HCT116 (cell line): Measurements from ENCODE around the gene LNPEP. TPM values are rescaled to one million over a fixed set of nuclear protein-coding genes. Genes with fewer than 3 reads are reported as not detected.

ENCODE experiments used
- ATAC-seq: fragments of 200-7000 bp; cut with Tn5 transposase; 2 replicates; pipeline ENCODE4 v1.9.1; 2020; ENCODE audit warnings: mild to moderate bottlenecking, moderate library complexity
- BruUV-seq: library from RNA; stranded (reverse); fragments of 400-500 nt; replicated peaks from 2 replicates; lab custom pipeline; 2021; lab: Mats Ljungman, UMichigan
- CTCF ChIA-PET: fragments of 300-600 bp; sonication (Branson Sonifier 250); formaldehyde crosslinking; loops from one replicate; lab custom pipeline; 2021; ENCODE audit warnings: antibody characterized with exemption; lab: Charles Lee
- POLR2A ChIA-PET: fragments of 300-600, 350-600 bp; sonication (Branson Sonifier 250); formaldehyde crosslinking; loops from one replicate; lab custom pipeline; 2021; ENCODE audit warnings: antibody characterized with exemption; lab: Charles Lee
- RAD21 ChIA-PET, 2 experiments: fragments of 300-600 bp; sonication (Branson Sonifier 250); formaldehyde crosslinking; loops; one replicate each; lab custom pipeline; 2023; ENCODE audit warnings: low total read pairs in 2 of 2; ENCODE audit not compliant: uncharacterized antibody in 2 of 2, unreplicated experiment in 2 of 2, low non-redundant PET in 1 of 2; lab: Charles Lee
- DNase-seq: peaks from one replicate; pipeline ENCODE4 v3.0.0-alpha.2; 2010; ENCODE audit warnings: low read depth, low spot score
- H2AFZ ChIP-seq: fragments of 200-600 bp; shearing (Covaris generic), sonication (generic); 2 replicates; pipeline ENCODE4 v1.6.1; 2017; ENCODE audit warnings: low read depth, mixed run types, mixed read lengths, antibody characterized with exemption, low read length; ENCODE audit not compliant: poor library complexity, severe bottlenecking
- H3K27ac ChIP-seq: 2 replicates; pipeline ENCODE4 v1.5.1; 2012; ENCODE audit warnings: low read depth, low read length
- H3K27me3 ChIP-seq: fragments of 200-600 bp; sonication (generic); 2 replicates; pipeline ENCODE4 v1.6.1; 2016; ENCODE audit warnings: mixed run types, low read length, mixed read lengths; ENCODE audit not compliant: insufficient read depth
- H3K36me3 ChIP-seq, 2 experiments: fragments of 200-500 bp in 1 of 2; fragments of 200-600 bp in 1 of 2; sonication (Bioruptor generic) in 1 of 2; sonication (generic) in 1 of 2; 2 replicates each; pipeline versions ENCODE4 v1.5.1 to v1.6.1; 2014 to 2016; ENCODE audit warnings: low read length in 2 of 2, inconsistent platforms in 1 of 2, mixed read lengths in 1 of 2, mixed run types in 1 of 2; ENCODE audit not compliant: insufficient read depth in 2 of 2, control insufficient read depth in 1 of 2
- H3K4me1 ChIP-seq, 2 experiments: fragments of 200-600 bp in 1 of 2; sonication (generic) in 1 of 2; 2 replicates each; pipeline versions ENCODE4 v1.5.1 to v1.6.1; 2012 to 2017; ENCODE audit warnings: low read length in 2 of 2, inconsistent platforms in 1 of 2, mild to moderate bottlenecking in 1 of 2, mixed read lengths in 1 of 2, mixed run types in 1 of 2, moderate library complexity in 1 of 2; ENCODE audit not compliant: insufficient read depth in 2 of 2, control insufficient read depth in 1 of 2
- H3K4me2 ChIP-seq: fragments of 200-600 bp; sonication (generic); 2 replicates; pipeline ENCODE4 v1.6.1; 2017; ENCODE audit warnings: mixed run types, low read length, mixed read lengths
- H3K4me3 ChIP-seq, 2 experiments: fragments of 200-600 bp in 1 of 2; sonication (generic) in 1 of 2; replicated peaks in 1 of 2; 2 replicates each; pipeline ENCODE4 v1.5.1; 2011 to 2016; ENCODE audit warnings: low read length in 2 of 2, control low read depth in 1 of 2, low read depth in 1 of 2, mild to moderate bottlenecking in 1 of 2, mixed read lengths in 1 of 2, mixed run types in 1 of 2
- H3K79me2 ChIP-seq: fragments of 200-600 bp; sonication (generic); 2 replicates; pipeline ENCODE4 v1.6.1; 2017; ENCODE audit warnings: mild to moderate bottlenecking, mixed run types, low read length, moderate library complexity, mixed read lengths; ENCODE audit not compliant: insufficient read depth
- H3K9ac ChIP-seq: fragments of 200-600 bp; sonication (generic); 2 replicates; pipeline ENCODE4 v1.6.1; 2016; ENCODE audit warnings: low read length, mixed read lengths
- H3K9me2 ChIP-seq: fragments of 200-600 bp; sonication (generic), shearing (Covaris generic); 2 replicates; pipeline ENCODE4 v1.6.1; 2017; ENCODE audit warnings: mixed run types, mild to moderate bottlenecking, moderate library complexity; ENCODE audit not compliant: insufficient read depth
- H3K9me3 ChIP-seq, 2 experiments: fragments of 200-500 bp in 1 of 2; fragments of 200-600 bp in 1 of 2; sonication (Bioruptor generic) in 1 of 2; sonication (generic) in 1 of 2; 2 replicates each; pipeline ENCODE4 v1.6.1; 2014 to 2017; ENCODE audit warnings: low read length in 2 of 2, mixed read lengths in 2 of 2, inconsistent platforms in 1 of 2, low read depth in 1 of 2, mild to moderate bottlenecking in 1 of 2, mixed run types in 1 of 2, moderate library complexity in 1 of 2; ENCODE audit not compliant: control insufficient read depth in 1 of 2, insufficient read depth in 1 of 2
- H4K20me1 ChIP-seq: fragments of 200-600 bp; sonication (generic), shearing (Covaris generic); 2 replicates; pipeline ENCODE4 v1.6.1; 2017; ENCODE audit warnings: mixed run types, mild to moderate bottlenecking, moderate library complexity; ENCODE audit not compliant: insufficient read depth
- CEBPB ChIP-seq: IDR thresholded peaks from 2 replicates; pipeline ENCODE4 v1.6.1; 2012; ENCODE audit warnings: low read depth
- EZH2 ChIP-seq: fragments of 200-600 bp; sonication (generic); IDR thresholded peaks from 2 replicates; pipeline ENCODE4 v1.6.1; 2017; ENCODE audit warnings: antibody characterized with exemption, mixed run types
- EZH2phosphoT487 ChIP-seq: fragments of 200-600 bp; IDR thresholded peaks from 2 replicates; pipeline ENCODE4 v1.6.1; 2018; ENCODE audit warnings: antibody characterized with exemption, borderline replicate concordance
- FOSL1 ChIP-seq: IDR thresholded peaks from 2 replicates; pipeline ENCODE4 v1.6.1; 2012; ENCODE audit warnings: low read depth
- MAX ChIP-seq: IDR thresholded peaks from 2 replicates; pipeline ENCODE4 v1.6.1; 2012
- POLR2A ChIP-seq: IDR thresholded peaks from 2 replicates; pipeline ENCODE4 v1.7.0; 2011; ENCODE audit warnings: borderline replicate concordance; ENCODE audit not compliant: insufficient read depth, insufficient read length; ENCODE audit errors: extremely low read depth
- REST ChIP-seq: IDR thresholded peaks from 2 replicates; pipeline ENCODE4 v1.6.1; 2012; ENCODE audit warnings: low read depth
- SP1 ChIP-seq: IDR thresholded peaks from 2 replicates; pipeline ENCODE4 v1.6.1; 2012; ENCODE audit warnings: low read depth
- SRF ChIP-seq: IDR thresholded peaks from 2 replicates; pipeline ENCODE4 v1.6.1; 2012; ENCODE audit warnings: low read depth
- TCF7L2 ChIP-seq: IDR thresholded peaks from 2 replicates; pipeline ENCODE4 v1.7.0; 2011; ENCODE audit warnings: borderline replicate concordance, inconsistent platforms; ENCODE audit not compliant: insufficient read depth, insufficient read length; ENCODE audit errors: extremely low read depth
- YY1 ChIP-seq: IDR thresholded peaks from 2 replicates; pipeline ENCODE4 v1.6.1; 2011; ENCODE audit warnings: low read length, low read depth, moderate library complexity, mild to moderate bottlenecking; ENCODE audit not compliant: insufficient replicate concordance; ENCODE audit errors: extremely low read depth
- ZFX ChIP-seq: fragments of 450-650 bp; IDR thresholded peaks from 2 replicates; pipeline ENCODE4 v1.6.1; 2017
- intact Hi-C: fragments of 100-400 bp; cut with micrococcal nuclease; formaldehyde crosslinking; loops from 2 replicates; pipeline ENCODE4 v1.10.0; 2022
- total RNA-seq: library from RNA; stranded (reverse); gene quantifications from one replicate; pipeline ENCODE4 v1.2.1, GENCODE V29; 2021; ENCODE audit not compliant: unreplicated experiment
- TF ChIP-seq, protein P1 (sequence below): IDR thresholded peaks from 2 replicates; pipeline ENCODE4 v1.6.1; 2012
- TF ChIP-seq, protein P2 (sequence below), 3 experiments: fragments of 200-600 bp in 1 of 3; sonication (generic) in 1 of 3; IDR thresholded peaks in 2 of 3; conservative IDR thresholded peaks in 1 of 3; 2 replicates each; pipeline ENCODE4 v1.5.1; 2012 to 2017; ENCODE audit warnings: low read depth in 2 of 3, low read length in 2 of 3, antibody characterized with exemption in 1 of 3, borderline replicate concordance in 1 of 3, control low read depth in 1 of 3, mild to moderate bottlenecking in 1 of 3, mixed read lengths in 1 of 3, mixed run types in 1 of 3, moderate library complexity in 1 of 3; ENCODE audit not compliant: insufficient read depth in 1 of 3
- TF ChIP-seq, protein P3 (sequence below): IDR thresholded peaks from 2 replicates; pipeline ENCODE4 v1.6.1; 2011; ENCODE audit warnings: mild to moderate bottlenecking, low read length, moderate library complexity; ENCODE audit not compliant: insufficient replicate concordance; ENCODE audit errors: extremely low read depth

Gene LNPEP
- total RNA-seq, 1 experiment from 2014 or later: 14.9 TPM

DNA sequence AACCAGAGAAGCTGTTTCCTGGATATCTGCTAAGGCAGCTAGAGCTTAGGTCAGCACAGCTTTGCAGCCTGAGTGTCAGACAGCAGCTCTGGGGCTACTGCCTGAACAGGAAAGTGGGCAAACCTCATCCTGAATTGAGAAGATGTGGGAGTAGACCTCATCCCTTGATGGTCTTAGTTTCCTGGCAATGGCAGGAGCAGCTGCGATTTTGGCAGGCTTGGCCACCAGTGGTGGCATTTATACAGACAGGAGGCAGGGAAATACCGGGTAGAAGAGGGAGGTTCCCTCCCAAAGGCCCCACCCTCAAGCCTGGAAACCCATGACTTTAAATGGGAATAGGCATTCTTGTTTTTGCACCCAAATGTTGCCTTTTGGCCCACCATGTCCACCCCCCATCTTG lies 136.8 kb downstream of the LNPEP start:
- intact Hi-C loops: no loop called here
- no TSS peak for BruUV-seq
- CTCF ChIA-PET: no interaction called here

More for the DNA sequence above, 136.8 kb downstream of the LNPEP start:
- no peak for DNase-seq
- Histone ChIP-seq H3K36me3 (no peaks in the 10 kb centered on the region), H3K4me2 (no peak overlapping the region), H3K79me2 (no peaks in the 10 kb centered on the region), H2AFZ (no peak overlapping the region), H3K9ac (no peak overlapping the region), H3K4me1 (no peaks in the 10 kb centered on the region), H3K9me3 (no peaks in the 10 kb centered on the region), H4K20me1 (no peaks in the 10 kb centered on the region), H3K9me2 (no peaks in the 10 kb centered on the region), H3K27ac (no peak overlapping the region), H3K27me3 (no peaks in the 10 kb centered on the region)
- ChIA-PET POLR2A (no interaction called here), RAD21 (no interaction called here)
- no peak for ATAC-seq
- no peak for TF ChIP-seq POLR2A
- TF ChIP-seq ZFX: no peak
- TF ChIP-seq EZH2: no peak
- TF ChIP-seq, protein P1, sequence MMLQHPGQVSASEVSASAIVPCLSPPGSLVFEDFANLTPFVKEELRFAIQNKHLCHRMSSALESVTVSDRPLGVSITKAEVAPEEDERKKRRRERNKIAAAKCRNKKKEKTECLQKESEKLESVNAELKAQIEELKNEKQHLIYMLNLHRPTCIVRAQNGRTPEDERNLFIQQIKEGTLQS: no peak
- TF ChIP-seq, protein P2, sequence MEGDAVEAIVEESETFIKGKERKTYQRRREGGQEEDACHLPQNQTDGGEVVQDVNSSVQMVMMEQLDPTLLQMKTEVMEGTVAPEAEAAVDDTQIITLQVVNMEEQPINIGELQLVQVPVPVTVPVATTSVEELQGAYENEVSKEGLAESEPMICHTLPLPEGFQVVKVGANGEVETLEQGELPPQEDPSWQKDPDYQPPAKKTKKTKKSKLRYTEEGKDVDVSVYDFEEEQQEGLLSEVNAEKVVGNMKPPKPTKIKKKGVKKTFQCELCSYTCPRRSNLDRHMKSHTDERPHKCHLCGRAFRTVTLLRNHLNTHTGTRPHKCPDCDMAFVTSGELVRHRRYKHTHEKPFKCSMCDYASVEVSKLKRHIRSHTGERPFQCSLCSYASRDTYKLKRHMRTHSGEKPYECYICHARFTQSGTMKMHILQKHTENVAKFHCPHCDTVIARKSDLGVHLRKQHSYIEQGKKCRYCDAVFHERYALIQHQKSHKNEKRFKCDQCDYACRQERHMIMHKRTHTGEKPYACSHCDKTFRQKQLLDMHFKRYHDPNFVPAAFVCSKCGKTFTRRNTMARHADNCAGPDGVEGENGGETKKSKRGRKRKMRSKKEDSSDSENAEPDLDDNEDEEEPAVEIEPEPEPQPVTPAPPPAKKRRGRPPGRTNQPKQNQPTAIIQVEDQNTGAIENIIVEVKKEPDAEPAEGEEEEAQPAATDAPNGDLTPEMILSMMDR (IDR thresholded peaks at IDR 0.05 in 2 of 3, conservative IDR thresholded peaks at IDR 0.05 in 1 of 3; ENCODE audit: borderline replicate concordance in 1 of 3, insufficient read depth in 1 of 3, low read depth in 2 of 3, low read length in 2 of 3): no peak
- TF ChIP-seq MAX: no peak
- TF ChIP-seq TCF7L2: no peak
- no peak for TF ChIP-seq EZH2phosphoT487
- no peak for TF ChIP-seq SRF
- no peak for TF ChIP-seq REST
- no peak for TF ChIP-seq SP1
- TF ChIP-seq FOSL1: no peak
- no peak for TF ChIP-seq CEBPB
- TF ChIP-seq YY1: no peak
- TF ChIP-seq, protein P3, sequence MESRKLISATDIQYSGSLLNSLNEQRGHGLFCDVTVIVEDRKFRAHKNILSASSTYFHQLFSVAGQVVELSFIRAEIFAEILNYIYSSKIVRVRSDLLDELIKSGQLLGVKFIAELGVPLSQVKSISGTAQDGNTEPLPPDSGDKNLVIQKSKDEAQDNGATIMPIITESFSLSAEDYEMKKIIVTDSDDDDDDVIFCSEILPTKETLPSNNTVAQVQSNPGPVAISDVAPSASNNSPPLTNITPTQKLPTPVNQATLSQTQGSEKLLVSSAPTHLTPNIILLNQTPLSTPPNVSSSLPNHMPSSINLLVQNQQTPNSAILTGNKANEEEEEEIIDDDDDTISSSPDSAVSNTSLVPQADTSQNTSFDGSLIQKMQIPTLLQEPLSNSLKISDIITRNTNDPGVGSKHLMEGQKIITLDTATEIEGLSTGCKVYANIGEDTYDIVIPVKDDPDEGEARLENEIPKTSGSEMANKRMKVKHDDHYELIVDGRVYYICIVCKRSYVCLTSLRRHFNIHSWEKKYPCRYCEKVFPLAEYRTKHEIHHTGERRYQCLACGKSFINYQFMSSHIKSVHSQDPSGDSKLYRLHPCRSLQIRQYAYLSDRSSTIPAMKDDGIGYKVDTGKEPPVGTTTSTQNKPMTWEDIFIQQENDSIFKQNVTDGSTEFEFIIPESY: no peak
- TF ChIP-seq, all 23 proteins: peak for 0
- no peak overlapping the region for H3K4me3 ChIP-seq
